Transverse colon (tissue), 4 donors: Measurements from ENCODE around the gene FREY1.

ENCODE experiments used
- CTCF ChIP-seq, 5 experiments: fragments of 200-600 bp in 3 of 5; fragments of 450-650 bp in 2 of 5; sonication (generic) in 3 of 5; IDR thresholded peaks; 1 replicate in 2 of 5; 2 replicates in 3 of 5; pipeline ENCODE4 v1.5.1; 2016 to 2017; ENCODE audit warnings: antibody characterized with exemption in 5 of 5, inconsistent platforms in 3 of 5, mild to moderate bottlenecking in 2 of 5, moderate library complexity in 1 of 5
- POLR2A ChIP-seq: fragments of 450-650 bp; IDR thresholded peaks from one replicate; pipeline ENCODE4 v1.6.1; 2016; ENCODE audit warnings: antibody characterized with exemption, mild to moderate bottlenecking, moderate library complexity
- POLR2AphosphoS5 ChIP-seq, 3 donors: sonication (generic); formaldehyde crosslinking; IDR thresholded peaks; one replicate each; pipeline ENCODE4 v1.6.1; 2016; ENCODE audit warnings: antibody characterized with exemption in 3 of 3

DNA sequence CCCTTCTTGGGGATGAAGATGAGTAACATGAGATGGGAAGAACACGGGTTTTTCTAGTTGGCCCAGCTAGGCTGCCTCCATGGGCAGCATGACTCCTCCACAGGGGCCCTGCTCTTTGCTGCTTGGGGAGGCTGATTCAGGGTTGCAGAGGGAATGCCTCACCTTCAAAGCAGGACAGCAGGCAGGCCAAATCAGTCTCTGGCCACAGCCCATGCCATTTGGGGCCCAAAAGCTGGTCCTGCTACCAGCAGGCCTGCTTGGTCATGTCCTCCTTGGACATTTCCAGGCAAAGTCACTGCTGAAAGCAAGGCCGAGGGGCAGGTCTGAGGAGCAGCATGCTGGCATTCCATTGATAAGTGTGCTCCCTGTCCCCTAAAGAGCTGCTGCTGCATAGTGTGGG lies 35.4 kb downstream of the FREY1 start:
- TF ChIP-seq CTCF (IDR thresholded peaks at IDR 0.05) (no peak), POLR2A (no peak), POLR2AphosphoS5 (IDR thresholded peaks at IDR 0.05) (no peak)
